AG10803 (cell line): ENCODE data around the gene BACE2.

Source experiments
- DNase-seq: peaks from one replicate; pipeline ENCODE4 v3.0.0; 2010; ENCODE audit warnings: low read depth
- H3K4me3 ChIP-seq: 2 replicates; pipeline ENCODE4 v1.5.1; 2011; ENCODE audit warnings: mild to moderate bottlenecking, low read length, control low read depth
- TF ChIP-seq, protein P1 (sequence below): conservative IDR thresholded peaks from 2 replicates; pipeline ENCODE4 v1.5.1; 2011; ENCODE audit warnings: mild to moderate bottlenecking, low read length, control low read depth, inconsistent platforms

Gene BACE2

DNA sequence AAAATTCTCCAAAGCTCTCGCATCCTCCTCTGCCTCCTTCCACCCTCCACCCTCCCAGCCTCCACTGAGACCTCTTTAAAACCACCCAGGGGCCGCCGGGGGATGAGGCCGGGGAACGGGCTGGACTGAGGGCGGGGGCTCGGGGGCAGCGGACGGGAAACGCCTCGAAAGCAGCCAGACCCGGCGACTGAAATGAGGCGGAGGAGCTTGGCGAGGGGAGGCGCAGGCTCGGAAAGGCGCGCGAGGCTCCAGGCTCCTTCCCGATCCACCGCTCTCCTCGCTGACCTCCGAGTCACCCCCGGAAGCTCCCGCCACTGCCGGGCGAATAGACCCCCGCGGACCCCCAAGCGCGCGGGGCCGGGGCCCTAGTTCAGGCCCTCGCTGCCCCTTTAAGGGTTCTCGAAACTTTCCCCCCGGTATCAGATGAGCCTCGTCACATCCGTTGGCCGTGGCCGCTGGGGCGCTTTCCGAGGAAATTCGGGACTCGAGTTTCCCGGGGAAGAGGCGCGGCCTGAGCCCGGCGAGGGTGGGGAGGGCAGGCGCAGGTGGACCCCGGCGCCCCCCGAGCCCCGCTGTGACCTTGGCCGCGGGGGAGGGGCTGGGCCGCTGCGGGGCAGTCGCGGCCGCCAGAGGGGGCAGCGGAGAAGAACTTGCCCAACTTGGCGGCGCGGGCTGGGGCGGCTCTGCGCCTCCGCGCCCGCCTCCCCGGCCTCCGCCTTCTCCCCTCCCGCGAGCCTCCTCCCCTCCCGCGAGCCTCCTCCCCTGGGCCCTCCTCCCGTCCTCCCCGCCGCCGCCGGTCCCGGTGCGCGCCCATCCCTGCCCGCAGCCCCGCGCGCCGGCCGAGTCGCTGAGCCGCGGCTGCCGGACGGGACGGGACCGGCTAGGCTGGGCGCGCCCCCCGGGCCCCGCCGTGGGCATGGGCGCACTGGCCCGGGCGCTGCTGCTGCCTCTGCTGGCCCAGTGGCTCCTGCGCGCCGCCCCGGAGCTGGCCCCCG, at the start of gene BACE2:
Gene BACE2, plus strand, starts transcription at position 813 of the 995 bp plus-strand sequence. Its CDS starts 104 bp downstream, at position 917.
- DNase-seq: peak; percentile 79
- H3K4me3 ChIP-seq: peak within 1 kb of the TSS; percentile 70
- TF ChIP-seq, protein P1, sequence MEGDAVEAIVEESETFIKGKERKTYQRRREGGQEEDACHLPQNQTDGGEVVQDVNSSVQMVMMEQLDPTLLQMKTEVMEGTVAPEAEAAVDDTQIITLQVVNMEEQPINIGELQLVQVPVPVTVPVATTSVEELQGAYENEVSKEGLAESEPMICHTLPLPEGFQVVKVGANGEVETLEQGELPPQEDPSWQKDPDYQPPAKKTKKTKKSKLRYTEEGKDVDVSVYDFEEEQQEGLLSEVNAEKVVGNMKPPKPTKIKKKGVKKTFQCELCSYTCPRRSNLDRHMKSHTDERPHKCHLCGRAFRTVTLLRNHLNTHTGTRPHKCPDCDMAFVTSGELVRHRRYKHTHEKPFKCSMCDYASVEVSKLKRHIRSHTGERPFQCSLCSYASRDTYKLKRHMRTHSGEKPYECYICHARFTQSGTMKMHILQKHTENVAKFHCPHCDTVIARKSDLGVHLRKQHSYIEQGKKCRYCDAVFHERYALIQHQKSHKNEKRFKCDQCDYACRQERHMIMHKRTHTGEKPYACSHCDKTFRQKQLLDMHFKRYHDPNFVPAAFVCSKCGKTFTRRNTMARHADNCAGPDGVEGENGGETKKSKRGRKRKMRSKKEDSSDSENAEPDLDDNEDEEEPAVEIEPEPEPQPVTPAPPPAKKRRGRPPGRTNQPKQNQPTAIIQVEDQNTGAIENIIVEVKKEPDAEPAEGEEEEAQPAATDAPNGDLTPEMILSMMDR: peak; percentile 34

DNA sequence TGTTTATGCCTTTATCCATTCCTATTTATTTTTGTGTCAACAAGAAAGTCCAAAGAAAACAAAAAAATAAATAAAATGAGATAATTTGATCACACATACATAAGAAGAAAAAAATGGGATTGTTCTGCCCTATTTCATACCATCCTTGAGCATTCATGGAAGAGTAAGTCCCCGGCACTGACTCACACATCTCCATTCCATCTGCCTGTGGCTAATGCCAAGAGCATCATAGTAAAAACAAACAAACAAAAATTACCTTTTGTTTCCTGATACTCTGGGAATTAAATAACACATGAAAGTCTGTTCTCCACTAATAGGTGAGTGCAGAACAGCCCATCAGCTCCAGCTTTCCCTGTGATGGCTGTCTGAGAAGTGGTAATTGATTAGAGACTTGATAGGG, 48.1 kb upstream of the BACE2 start:
- TF ChIP-seq, protein P1: no peak
- no peak overlapping the region for H3K4me3 ChIP-seq
- DNase-seq: no peak

DNA sequence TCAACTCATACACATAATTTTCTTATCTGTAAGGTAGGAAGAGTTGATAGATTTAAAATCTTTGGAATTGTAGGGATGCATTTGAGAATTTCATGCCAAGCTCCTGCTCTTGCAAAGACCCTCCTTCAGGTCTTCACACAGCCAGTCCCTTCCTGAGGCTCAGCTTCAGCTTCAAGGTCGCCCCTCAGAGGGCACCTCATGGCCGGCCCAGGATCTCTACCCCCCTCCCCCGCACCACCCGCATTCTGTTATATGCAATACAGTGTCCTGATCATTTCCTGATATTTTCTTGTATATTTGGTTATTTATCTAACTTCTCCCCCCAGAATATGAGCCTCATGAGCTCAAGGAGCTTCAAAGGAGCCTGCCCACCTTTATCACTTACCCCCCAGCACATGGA, 47.0 kb upstream of the BACE2 start:
- no peak overlapping the region for H3K4me3 ChIP-seq
- DNase-seq: no peak
- TF ChIP-seq, protein P1: no peak

DNA sequence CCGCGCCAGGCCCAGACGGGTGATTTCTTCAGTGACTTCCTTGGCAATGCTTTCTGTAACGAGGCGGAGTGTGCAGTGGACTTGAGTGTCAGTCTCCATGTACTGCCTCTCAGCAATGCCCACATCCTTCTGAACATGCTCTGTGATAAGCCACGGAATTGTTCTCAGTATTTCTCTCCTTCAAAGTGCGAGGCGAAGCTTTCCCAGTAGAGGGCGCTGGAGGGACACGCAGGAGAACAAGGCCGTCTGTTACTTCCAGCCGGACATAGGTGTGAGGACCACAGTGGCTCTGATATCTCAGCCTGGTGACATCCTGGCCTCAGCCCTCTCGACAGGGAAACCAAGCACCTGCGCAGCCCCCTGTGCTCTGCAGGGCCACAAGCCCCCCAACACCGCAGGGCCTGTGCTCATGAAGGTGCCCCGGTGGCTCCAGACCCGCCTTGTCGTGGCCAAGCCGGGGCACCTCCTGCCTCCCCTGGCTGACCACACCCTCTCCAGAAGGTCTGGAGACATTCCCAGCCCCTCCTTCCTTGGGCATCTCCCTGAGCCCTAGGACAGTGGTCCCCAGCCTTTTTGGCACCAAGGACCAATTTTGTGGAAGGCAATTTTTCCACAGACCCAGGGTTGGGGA, 46.1 kb upstream of the BACE2 start:
- peak; percentile 76 for DNase-seq

DNA sequence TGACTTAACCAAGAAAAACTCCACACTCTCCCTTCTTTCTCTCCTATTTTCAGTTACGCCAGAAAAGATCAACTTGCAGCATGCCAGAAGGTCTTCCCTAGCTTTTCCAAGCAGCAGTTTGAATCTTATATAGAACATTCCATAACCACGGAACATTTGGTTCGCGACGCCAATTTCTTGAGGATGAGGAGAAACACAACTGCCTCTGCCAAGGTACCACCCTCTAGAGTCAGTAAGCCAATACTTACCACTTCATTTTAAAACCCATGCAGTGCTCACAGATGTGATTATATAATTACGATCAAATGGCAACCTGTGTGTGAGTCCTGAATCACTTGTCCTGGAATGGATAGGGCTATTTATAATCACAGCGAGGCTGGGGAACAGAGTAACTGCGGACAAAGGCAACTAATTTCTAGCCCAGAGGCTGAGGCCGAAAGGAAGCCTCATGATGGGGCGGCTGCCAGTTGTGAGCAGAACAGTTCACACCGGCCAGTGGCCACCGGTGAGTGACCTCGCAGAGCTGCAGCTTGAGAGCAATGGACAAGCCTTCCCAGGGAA, 43.2 kb upstream of the BACE2 start:
- no peak for DNase-seq
- TF ChIP-seq, protein P1: no peak
- H3K4me3 ChIP-seq: no peak overlapping the region

More for the DNA sequence above, 46.1 kb upstream of the BACE2 start:
- TF ChIP-seq, protein P1: peak; percentile 99
- H3K4me3 ChIP-seq: no peak overlapping the region

DNA sequence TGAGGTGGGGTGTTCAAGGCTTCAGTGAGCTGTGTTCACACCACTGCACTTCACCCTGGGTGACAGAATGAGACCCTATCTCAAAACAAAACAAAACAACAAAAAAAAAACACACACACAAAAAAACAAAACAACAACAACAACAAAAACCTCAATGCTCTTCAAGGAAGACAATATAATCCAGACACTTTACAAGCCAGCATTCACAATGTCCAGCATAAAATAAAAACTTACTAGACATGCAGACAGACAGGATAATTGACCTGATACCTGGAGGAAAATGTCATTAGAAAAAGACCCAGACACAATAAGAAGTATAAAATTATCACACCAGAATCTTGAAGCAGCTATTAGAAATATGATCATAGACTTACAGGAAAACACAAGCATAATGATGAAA, 39.0 kb upstream of the BACE2 start:
- TF ChIP-seq, protein P1: no peak
- no peak for DNase-seq
- no peak overlapping the region for H3K4me3 ChIP-seq
